Suppressor macrophage treated with lipopolysaccharide for 1 hour (primary cell): ENCODE measurements around the gene GGT5.
A peak's percentile ranks its signal among the peaks of the same experiment; 100 is the strongest.

Source experiments
- DNase-seq, 3 donors: peaks; one replicate each; pipeline ENCODE4 v3.0.0-alpha.2; 2020 to 2022

The GGT5 gene

GRCh38 chr22:24181088-24181995, 63.5 kb downstream of the GGT5 start, which contains the start of gene SUSD2:
SUSD2 (plus strand) TSS chr22:24181487; CDS start chr22:24181520, 33 bp downstream.
- DNase-seq = no peak

GRCh38 chr22:24180316-24181087, 64.4 kb downstream of the GGT5 start:
- DNase-seq = no peak

- DNase-seq = no peak
These were observed 65.2 kb downstream of the GGT5 start for GRCh38 chr22:24179478-24180210.

- DNase-seq = no peak
These were observed 66.1 kb downstream of the GGT5 start for GRCh38 chr22:24178502-24179440.

GRCh38 chr22:24178021-24178431, 66.9 kb downstream of the GGT5 start:
- no peak for DNase-seq

GRCh38 chr22:24177456-24177855, 67.4 kb downstream of the GGT5 start:
- DNase-seq = no peak

- DNase-seq = no peak
These were observed 67.8 kb downstream of the GGT5 start for GRCh38 chr22:24177045-24177444.

- no peak for DNase-seq
These were observed 68.3 kb downstream of the GGT5 start for GRCh38 chr22:24176630-24177029.

GRCh38 chr22:24176040-24176439, 68.8 kb downstream of the GGT5 start:
- DNase-seq = no peak

GRCh38 chr22:24175160-24175808, 69.6 kb downstream of the GGT5 start:
- DNase-seq = peak; percentile 84 to 94 (median 86)

GRCh38 chr22:24171822-24172221, 73.1 kb downstream of the GGT5 start:
- no peak for DNase-seq

- DNase-seq = no peak
These were observed 74.2 kb downstream of the GGT5 start for GRCh38 chr22:24170632-24171031.

- no peak for DNase-seq
These were observed 74.7 kb downstream of the GGT5 start for GRCh38 chr22:24170188-24170587.
